Left cardiac atrium (tissue), 4 donors: ENCODE measurements around the gene MBD2. TPM values are rescaled to one million over a fixed set of nuclear protein-coding genes. Genes with fewer than 3 reads are reported as not detected.
A peak's percentile ranks its signal among the peaks of the same experiment; 100 is the strongest.

Experiments
- ATAC-seq, 2 donors: fragments of 200-7000 bp; cut with Tn5 transposase; one replicate each; pipeline ENCODE4 v1.9.1; 2020; ENCODE audit warnings: mild to moderate bottlenecking in 2 of 2, moderate library complexity in 2 of 2
- DNase-seq: peaks from one replicate; pipeline ENCODE4 v3.0.0-alpha.2; 2020
- intact Hi-C, 2 donors: fragments of 100-400 bp; cut with DNase I; formaldehyde crosslinking; loops; one replicate each; pipeline versions ENCODE4 v1.14.1 to v1.15.1; 2022 to 2023
- total RNA-seq, 2 donors: library from RNA; stranded (reverse); fragmentation: NEBNext Ultra II Directional; extraction: Animal tissue kit (Norgen Biotek cat#: 25700); gene quantifications; one replicate each; pipeline ENCODE4 v1.2.1, GENCODE V29; 2021
- donor health status: DM: no; HTN: yes; CAD: no.
- donor health status: DM: no; HTN: yes; CAD: no; lungs with severe emphysema.
- donor health status: DM: yes; HTN: yes; CAD: no.
- donor health status: Dilated cardiomyopathy.

Gene MBD2
- total RNA-seq, 2 donors from 2014 or later: 69.9 to 73.4 TPM

GRCh38 chr18:54163453-54163852 is 61.0 kb downstream of the MBD2 start:
- intact Hi-C loops: no loop called here
- ATAC-seq: no peak
- no peak for DNase-seq

GRCh38 chr18:54162431-54162830 is 62.0 kb downstream of the MBD2 start:
- intact Hi-C loops: no loop called here
- peak in 1 of 2 donors; percentile 84 for ATAC-seq
- DNase-seq: no peak

GRCh38 chr18:54161267-54161666 is 63.2 kb downstream of the MBD2 start:
- ATAC-seq (no peak), DNase-seq (no peak)
- intact Hi-C loops: no loop called here

GRCh38 chr18:54159906-54160305 is 64.6 kb downstream of the MBD2 start:
- intact Hi-C loops: no loop called here
- DNase-seq (no peak), ATAC-seq (no peak)

- ATAC-seq: no peak
- no peak for DNase-seq
- intact Hi-C loops: no loop called here
Measured at GRCh38 chr18:54157646-54158385, 66.7 kb downstream of the MBD2 start.

- intact Hi-C loops: no loop called here
- no peak for DNase-seq
- no peak for ATAC-seq
Measured at GRCh38 chr18:54155412-54155811, 69.1 kb downstream of the MBD2 start.

- intact Hi-C loops: no loop called here
- DNase-seq: no peak
- ATAC-seq: no peak
Measured at GRCh38 chr18:54154231-54154630, 70.2 kb downstream of the MBD2 start.

GRCh38 chr18:54151376-54151775 is 73.1 kb downstream of the MBD2 start:
- DNase-seq (no peak), ATAC-seq (no peak)
- intact Hi-C loops: no loop called here

- no peak for ATAC-seq
- intact Hi-C loops: no loop called here
- no peak for DNase-seq
Measured at GRCh38 chr18:54150226-54150625, 74.2 kb downstream of the MBD2 start.

- intact Hi-C loops: no loop called here
- DNase-seq (no peak), ATAC-seq (peak in 1 of 2 donors; percentile 94)
Measured at GRCh38 chr18:54149078-54149697, 75.3 kb downstream of the MBD2 start.

GRCh38 chr18:54148678-54149077 is 75.8 kb downstream of the MBD2 start:
- peak in 1 of 2 donors; percentile 8 for ATAC-seq
- intact Hi-C loops: no loop called here

GRCh38 chr18:54148151-54148550 is 76.3 kb downstream of the MBD2 start:
- DNase-seq (no peak), ATAC-seq (no peak)
- intact Hi-C loops: no loop called here

More at GRCh38 chr18:54148678-54149077, 75.8 kb downstream of the MBD2 start:
- no peak for DNase-seq

- ATAC-seq (no peak), DNase-seq (no peak)
- intact Hi-C loops: no loop called here
Measured at GRCh38 chr18:54147439-54147838, 77.0 kb downstream of the MBD2 start.

- intact Hi-C loops: no loop called here
- DNase-seq: no peak
- ATAC-seq: no peak
Measured at GRCh38 chr18:54141041-54141608, 83.3 kb downstream of the MBD2 start.

- ATAC-seq: no peak
- DNase-seq: no peak
- intact Hi-C loops: no loop called here
Measured at GRCh38 chr18:54140641-54141040, 83.8 kb downstream of the MBD2 start.

- ATAC-seq (no peak), DNase-seq (no peak)
- intact Hi-C loops: no loop called here
Measured at GRCh38 chr18:54135216-54135615, 89.3 kb downstream of the MBD2 start.

- no peak for DNase-seq
- no peak for ATAC-seq
Measured at GRCh38 chr18:54134053-54134452, 90.4 kb downstream of the MBD2 start.

GRCh38 chr18:54130631-54131030 is 93.8 kb downstream of the MBD2 start:
- no peak for ATAC-seq
- intact Hi-C loops: no loop called here
- DNase-seq: no peak

More at GRCh38 chr18:54134053-54134452, 90.4 kb downstream of the MBD2 start:
- intact Hi-C loops: no loop called here

GRCh38 chr18:54130177-54130576 is 94.3 kb downstream of the MBD2 start:
- DNase-seq (no peak), ATAC-seq (no peak)
- intact Hi-C loops: no loop called here

GRCh38 chr18:54129448-54130067 is 94.9 kb downstream of the MBD2 start:
- intact Hi-C loops: loop anchor here in 1 of 2 donors (5.0 to 10.0 kb wide), 2 partner anchors 432 to 565 kb away; no protein-coding TSS in a partner anchor
- no peak for ATAC-seq

More at GRCh38 chr18:54129448-54130067, 94.9 kb downstream of the MBD2 start:
- no peak for DNase-seq
